Renal pelvis (tissue), 4 donors: Measurements from ENCODE around the gene FAM135A. TPM values are rescaled to one million over a fixed set of nuclear protein-coding genes. Genes with fewer than 3 reads are reported as not detected.
"Not testable (repeated sequence)": the region's sequence is repeated elsewhere in the genome, so short reads cannot be mapped to it uniquely, and the experiment has no call there.

Source experiments
- DNase-seq: peaks from one replicate; pipeline ENCODE4 v3.0.0-alpha.2; 2013
- polyA plus RNA-seq, 3 donors: library from polyadenylated mRNA; unstranded; fragments of 120-200 nt; gene quantifications; one replicate each; pipeline ENCODE4 v1.2.1, GENCODE V29; 2013; ENCODE audit not compliant: insufficient read length in 3 of 3

FAM135A gene
- polyA plus RNA-seq, 3 donors: 20.5 to 29.4 (median 27.5) TPM

- DNase-seq: no peak
These were observed 43.4 kb downstream of the FAM135A start for GRCh38 chr6:70456735-70457134.

GRCh38 chr6:70459235-70459634 is 45.9 kb downstream of the FAM135A start:
- DNase-seq: no peak

DNA sequence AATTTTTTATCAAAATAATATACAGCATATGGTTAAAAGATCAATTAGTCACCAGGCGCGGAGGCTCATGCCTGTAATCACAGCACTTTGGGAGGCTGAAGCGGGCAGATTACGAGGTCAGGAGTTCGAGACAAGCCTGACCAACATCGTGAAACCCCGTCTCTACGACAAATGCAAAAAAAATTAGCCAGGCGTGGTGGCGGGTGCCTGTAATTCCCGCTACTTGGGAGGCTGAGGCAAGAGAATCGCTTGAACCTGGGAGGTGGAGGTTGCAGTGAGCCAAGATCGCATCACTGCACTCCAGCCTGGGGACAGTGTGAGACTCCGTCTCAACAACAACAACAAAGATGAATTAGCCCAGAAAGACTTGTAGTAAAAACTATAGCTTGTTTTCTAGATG is 46.4 kb downstream of the FAM135A start:
- not testable (repeated sequence) for DNase-seq

GRCh38 chr6:70470016-70470415 is 56.7 kb downstream of the FAM135A start:
- no peak for DNase-seq

DNA sequence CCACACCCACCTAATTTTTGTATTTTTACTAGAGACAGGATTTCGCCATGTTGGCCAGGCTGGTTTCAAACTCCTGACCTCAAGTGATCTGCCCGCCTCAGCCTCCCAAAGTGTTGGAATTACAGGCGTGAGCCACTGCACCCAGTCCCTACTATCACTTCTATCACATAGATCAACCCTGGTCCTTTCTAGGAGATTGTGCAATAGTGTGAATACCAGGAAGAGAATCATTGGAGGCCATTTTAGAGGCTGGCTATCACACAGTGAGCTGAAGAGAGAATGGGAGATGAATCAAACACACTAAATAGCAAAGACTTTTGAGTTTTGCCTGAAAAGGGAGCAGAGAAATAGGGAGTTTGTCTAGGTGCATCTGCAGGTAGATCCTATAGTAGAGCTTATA is 57.2 kb downstream of the FAM135A start:
- not testable (repeated sequence) for DNase-seq

DNA sequence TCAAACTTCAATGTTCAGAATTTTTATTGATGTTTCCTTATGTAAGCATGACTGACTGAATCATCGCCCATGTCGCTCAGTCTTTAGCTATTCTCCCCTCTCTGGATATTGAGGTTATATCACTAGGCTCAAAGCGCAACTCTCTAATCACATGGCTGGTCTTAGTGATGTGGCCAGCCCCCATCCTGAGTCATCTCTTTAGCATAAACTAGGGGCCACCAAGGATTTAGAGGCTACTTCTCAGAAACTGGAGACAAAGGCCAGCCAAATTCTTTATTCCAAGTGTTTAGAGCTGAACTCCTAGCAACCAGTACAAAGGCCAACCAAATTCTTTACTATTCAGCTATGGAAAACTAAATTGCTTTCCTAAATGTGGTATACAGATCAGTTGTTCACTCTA is 61.4 kb downstream of the FAM135A start:
- DNase-seq: no peak

- DNase-seq: no peak
These were observed 65.9 kb downstream of the FAM135A start for GRCh38 chr6:70479236-70479635.

GRCh38 chr6:70486638-70487037 is 73.3 kb downstream of the FAM135A start:
- DNase-seq: not testable (repeated sequence)

- DNase-seq: no peak
These were observed 76.1 kb downstream of the FAM135A start for GRCh38 chr6:70489364-70489763.

GRCh38 chr6:70494833-70495232 is 81.5 kb downstream of the FAM135A start:
- no peak for DNase-seq

DNA sequence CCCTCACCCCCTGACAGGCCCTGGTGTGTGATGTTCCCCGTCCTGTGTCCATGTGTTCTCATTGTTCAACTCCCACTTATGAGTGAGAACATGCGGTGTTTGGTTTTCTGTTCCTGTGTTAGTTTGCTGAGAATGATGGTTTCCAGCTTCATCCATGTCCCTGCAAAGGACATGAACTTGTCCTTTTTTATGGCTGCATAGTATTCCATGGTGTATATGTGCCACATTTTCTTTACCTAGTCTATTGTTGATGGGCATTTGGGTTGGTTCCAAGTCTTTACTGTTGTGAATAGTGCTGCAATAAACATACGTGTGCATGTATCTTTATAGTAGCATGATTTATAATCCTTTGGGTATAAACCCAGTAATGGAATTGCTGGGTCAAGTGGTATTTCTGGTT is 82.5 kb downstream of the FAM135A start:
- DNase-seq: not testable (repeated sequence)

DNA sequence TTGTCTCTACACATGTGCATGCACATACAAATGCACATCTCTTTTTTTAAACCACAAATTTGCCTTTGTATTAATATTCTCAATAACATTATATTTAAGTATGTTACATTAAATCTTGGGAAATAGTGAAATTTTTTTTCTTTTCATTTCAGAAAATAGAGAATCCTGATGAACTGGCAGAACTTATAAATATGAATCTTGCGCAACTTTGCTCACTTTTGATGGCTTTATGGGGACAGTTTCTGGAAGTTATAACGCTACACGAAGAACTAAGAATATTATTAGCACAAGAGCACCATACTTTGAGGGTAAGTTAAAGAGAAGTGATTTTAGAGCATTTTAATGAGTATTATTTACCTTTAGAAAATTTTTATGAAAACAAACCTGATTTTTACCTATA is 89.2 kb downstream of the FAM135A start:
- no peak for DNase-seq

GRCh38 chr6:70503813-70504465 is 90.6 kb downstream of the FAM135A start:
- no peak for DNase-seq

DNA sequence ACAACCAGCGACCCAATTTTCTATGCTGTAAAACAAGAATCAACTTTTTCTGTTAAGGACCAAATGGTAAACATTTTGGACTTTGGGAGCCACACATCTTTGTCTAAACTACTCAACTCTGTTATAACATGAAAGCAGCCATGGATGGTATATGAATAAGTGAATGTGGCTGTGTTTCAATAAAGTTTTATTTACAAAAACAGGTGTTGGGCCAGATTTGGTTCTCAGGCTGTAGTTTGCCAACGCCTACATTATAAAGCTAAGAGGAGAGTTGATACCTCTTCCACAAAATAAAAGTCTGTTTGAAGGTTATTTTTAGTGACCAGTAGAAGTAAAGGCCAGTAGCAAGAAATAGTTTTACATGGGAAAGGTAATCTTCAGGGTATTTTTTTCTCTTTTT is 93.0 kb downstream of the FAM135A start:
- DNase-seq: no peak

DNA sequence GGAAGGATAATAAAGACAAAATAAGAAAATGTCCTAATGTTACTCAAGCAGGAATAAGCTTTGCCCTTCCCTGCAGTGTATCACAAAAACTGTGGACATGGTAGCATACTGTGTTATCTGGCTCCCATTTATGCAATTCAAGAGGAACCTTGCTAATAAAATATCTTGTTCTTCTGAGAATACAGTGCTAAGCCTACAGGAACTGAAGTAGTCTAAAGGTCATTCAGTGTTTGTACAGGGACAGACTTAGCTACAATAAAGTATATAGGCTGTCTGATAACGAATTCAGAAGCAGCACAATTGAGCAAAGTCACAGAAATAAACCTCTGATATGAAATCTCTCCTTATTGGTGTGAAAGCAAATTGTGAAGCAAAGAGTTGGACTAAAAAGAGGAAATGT is 93.9 kb downstream of the FAM135A start:
- DNase-seq: no peak

- DNase-seq: no peak
These were observed 95.6 kb downstream of the FAM135A start for GRCh38 chr6:70508953-70509352.

DNA sequence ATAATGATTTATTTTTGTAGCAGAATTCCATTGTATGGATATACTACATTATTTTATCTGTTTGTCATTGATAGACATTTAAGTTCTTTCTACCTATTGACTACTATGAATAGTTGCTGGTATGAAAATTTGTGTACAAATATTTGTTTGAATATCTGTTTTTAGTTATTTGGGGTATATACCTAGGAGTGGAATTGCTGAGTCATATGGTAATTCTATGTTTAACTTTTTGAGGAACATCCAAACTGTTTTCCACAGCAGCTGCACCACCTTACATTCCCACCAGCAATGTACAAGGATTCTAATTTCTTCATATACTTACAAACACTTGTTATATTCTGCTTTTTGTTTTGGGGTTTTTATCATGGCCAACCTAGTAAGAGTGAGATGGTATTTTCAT is 97.3 kb downstream of the FAM135A start:
- no peak for DNase-seq

DNA sequence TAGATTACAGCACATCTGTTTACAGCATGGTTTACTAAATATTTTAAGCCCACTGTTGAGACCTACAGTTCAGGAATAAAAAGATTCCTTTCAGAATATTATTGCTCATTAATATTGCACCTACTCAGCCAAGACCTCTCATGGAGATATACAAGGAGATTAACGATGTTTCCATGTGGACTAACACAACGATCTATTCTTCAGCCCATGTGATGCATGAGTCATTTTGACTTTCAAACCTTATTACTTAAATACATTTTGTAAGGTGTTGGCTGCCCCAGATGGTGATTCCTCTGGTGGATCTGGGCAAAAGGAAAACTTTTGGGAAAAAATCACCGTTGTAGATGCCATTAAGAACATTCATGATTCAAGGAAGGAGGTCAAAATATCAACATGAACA is 105.4 kb downstream of the FAM135A start:
- DNase-seq: no peak

DNA sequence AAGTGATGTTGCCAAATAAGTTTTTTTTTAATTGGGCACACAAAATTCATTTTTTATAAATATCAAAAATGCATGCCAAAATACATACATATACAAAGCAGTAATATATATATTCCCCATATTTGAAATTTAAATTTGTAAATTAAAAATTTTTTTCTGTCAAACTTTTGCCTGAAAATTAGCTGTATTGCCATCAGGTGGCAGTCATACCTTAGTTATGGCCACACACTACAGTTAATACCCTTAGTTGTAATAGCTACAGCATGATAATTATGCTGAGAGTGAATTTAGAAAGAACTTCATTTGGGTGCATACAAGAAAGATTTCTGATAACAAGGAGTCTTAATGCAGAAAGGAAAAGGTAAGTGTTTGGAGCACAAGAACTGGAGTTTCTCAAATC is 107.3 kb downstream of the FAM135A start:
- DNase-seq: no peak

GRCh38 chr6:70524721-70525286 is 111.5 kb downstream of the FAM135A start:
- DNase-seq: no peak

DNA sequence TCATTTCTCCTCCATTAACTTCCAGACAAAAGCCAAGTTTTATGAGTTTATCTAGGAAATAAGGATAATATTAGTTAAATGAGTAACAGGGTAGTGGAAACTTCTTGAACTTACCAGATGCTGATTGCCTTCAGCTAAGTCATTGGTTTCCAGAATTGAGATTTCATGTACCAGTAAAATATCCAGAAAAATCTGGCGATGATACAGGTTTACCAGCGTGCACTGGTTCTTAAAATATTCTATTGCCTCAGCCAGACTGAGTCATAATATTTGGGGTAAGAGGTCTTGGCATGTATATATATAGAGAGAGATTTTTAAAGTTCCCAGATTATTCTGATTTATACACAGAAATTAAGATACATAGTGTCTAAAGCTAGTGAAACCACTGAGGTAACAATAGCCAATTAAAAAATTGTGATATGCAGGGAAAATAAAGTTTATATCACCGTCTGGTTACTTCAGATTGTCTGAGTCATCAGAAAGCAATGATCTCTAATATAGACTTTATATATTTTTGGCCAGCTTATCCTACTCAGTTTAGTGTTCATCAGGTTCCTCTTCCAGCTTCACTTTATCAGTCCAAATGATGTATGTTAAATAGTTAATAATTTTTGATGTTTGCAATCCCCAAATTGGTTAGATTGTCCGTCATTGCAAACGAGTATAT is 113.9 kb downstream of the FAM135A start:
- DNase-seq: no peak

- DNase-seq: no peak
These were observed 116.7 kb downstream of the FAM135A start for GRCh38 chr6:70530023-70530422.

DNA sequence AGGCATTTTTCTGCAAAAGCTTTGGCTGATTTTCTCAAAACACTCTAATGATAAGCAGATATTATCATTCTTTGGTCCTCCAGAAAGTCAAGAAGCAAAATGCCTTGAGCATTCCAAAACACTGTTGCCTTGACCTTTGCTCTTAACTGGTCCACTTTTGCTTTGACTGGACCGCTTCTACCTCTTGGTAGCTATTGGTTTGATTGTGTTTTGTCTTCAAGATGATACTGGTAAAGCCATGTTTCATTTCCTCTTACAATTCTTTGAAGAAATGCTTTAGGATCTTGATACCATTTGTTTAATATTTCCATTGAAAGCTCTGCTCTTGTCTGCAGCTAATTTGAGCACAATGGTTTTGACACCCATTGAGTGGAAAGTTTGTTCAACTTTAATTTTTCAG is 117.8 kb downstream of the FAM135A start:
- DNase-seq: no peak

DNA sequence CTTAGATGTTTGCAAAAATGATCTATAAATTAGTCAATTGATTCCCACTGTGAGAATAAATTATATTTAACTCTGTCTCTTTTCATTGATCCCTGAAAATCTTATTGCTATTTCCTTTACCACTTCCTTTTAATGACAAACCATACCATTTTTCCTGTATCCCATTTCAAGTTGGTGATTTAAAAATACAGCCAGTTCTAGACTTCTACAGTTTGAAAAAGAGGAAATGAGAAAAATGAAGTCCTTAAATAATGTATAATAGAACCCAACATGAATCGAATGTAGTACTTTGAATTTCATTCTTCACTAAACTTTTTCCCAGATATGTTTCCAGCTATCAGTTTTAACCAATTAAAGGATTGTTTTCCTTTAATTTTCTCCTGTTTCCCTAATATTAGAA is 124.0 kb downstream of the FAM135A start:
- no peak for DNase-seq
